Cardiac septum (tissue), 1 donor: ENCODE data around the gene SPAG4. TPM values are rescaled to one million over a fixed set of nuclear protein-coding genes. Genes with fewer than 3 reads are reported as not detected.

Source experiments
- DNase-seq: peaks from one replicate; pipeline ENCODE4 v3.0.0-alpha.2; 2020; ENCODE audit warnings: low spot score
- intact Hi-C: fragments of 100-400 bp; cut with DNase I; formaldehyde crosslinking; loops from one replicate; pipeline ENCODE4 v1.14.0; 2022
- total RNA-seq: library from RNA; stranded (reverse); fragmentation: NEBNext Ultra II Directional; extraction: Animal tissue kit (Norgen Biotek cat#: 25700); gene quantifications from one replicate; pipeline ENCODE4 v1.2.1, GENCODE V29; 2021
- donor health status: DM: no; HTN: no; CAD: no.

The SPAG4 gene
- total RNA-seq, 1 donor from 2014 or later: 3.5 TPM

- peak; percentile 76 for DNase-seq
- intact Hi-C loops: loop anchor here (2.0 to 10.0 kb wide), 3 partner anchors 46 to 266 kb away; partner anchors contain the start of genes CPNE1, ERGIC3 and RBM12
Observed at GRCh38 chr20:35618263-35619131, 2.9 kb downstream of the SPAG4 start.

- peak; percentile 89 for DNase-seq
- intact Hi-C loops: loop anchor here (2.0 to 10.0 kb wide), 3 partner anchors 45 to 265 kb away; partner anchors contain the start of genes CPNE1, ERGIC3 and RBM12
Observed at GRCh38 chr20:35619196-35620095, 3.8 kb downstream of the SPAG4 start.

GRCh38 chr20:35620818-35621559, 5.4 kb downstream of the SPAG4 start:
- intact Hi-C loops: no loop called here
- DNase-seq: peak; percentile 53

- intact Hi-C loops: no loop called here
- no peak for DNase-seq
Observed at GRCh38 chr20:35621560-35621946, 5.9 kb downstream of the SPAG4 start.

- intact Hi-C loops: no loop called here
- DNase-seq: peak; percentile 53
Observed at GRCh38 chr20:35625584-35626385, 10.2 kb downstream of the SPAG4 start.

GRCh38 chr20:35626386-35627001, 10.9 kb downstream of the SPAG4 start:
- peak; percentile 56 for DNase-seq
- intact Hi-C loops: no loop called here

GRCh38 chr20:35627121-35627520, 11.5 kb downstream of the SPAG4 start:
- no peak for DNase-seq
- intact Hi-C loops: no loop called here

- peak; percentile 49 for DNase-seq
- intact Hi-C loops: no loop called here
Observed at GRCh38 chr20:35629427-35630145, 14.0 kb downstream of the SPAG4 start.

GRCh38 chr20:35630636-35631035, 15.0 kb downstream of the SPAG4 start:
- intact Hi-C loops: no loop called here
- peak; percentile 43 for DNase-seq

GRCh38 chr20:35632539-35633115, 17.0 kb downstream of the SPAG4 start:
- DNase-seq: peak; percentile 57

GRCh38 chr20:35635652-35636051, 20.0 kb downstream of the SPAG4 start:
- intact Hi-C loops: no loop called here
- peak; percentile 33 for DNase-seq

More at GRCh38 chr20:35632539-35633115, 17.0 kb downstream of the SPAG4 start:
- intact Hi-C loops: no loop called here

GRCh38 chr20:35636095-35636494, 20.5 kb downstream of the SPAG4 start:
- intact Hi-C loops: no loop called here
- peak; percentile 6 for DNase-seq

- intact Hi-C loops: no loop called here
- DNase-seq: peak; percentile 17
Observed at GRCh38 chr20:35637276-35637675, 21.6 kb downstream of the SPAG4 start.

GRCh38 chr20:35638751-35639150, 23.1 kb downstream of the SPAG4 start:
- intact Hi-C loops: no loop called here

GRCh38 chr20:35640724-35641123, 25.1 kb downstream of the SPAG4 start:
- DNase-seq: peak; percentile 4
- intact Hi-C loops: no loop called here

More at GRCh38 chr20:35638751-35639150, 23.1 kb downstream of the SPAG4 start:
- no peak for DNase-seq

- peak; percentile 12 for DNase-seq
- intact Hi-C loops: no loop called here
Observed at GRCh38 chr20:35641743-35642142, 26.1 kb downstream of the SPAG4 start.

GRCh38 chr20:35643045-35643444, 27.4 kb downstream of the SPAG4 start:
- no peak for DNase-seq
- intact Hi-C loops: no loop called here
